ENCODE measurements around the gene GBX1. TPM values are rescaled to one million over a fixed set of nuclear protein-coding genes. Genes with fewer than 3 reads are reported as not detected.

Gene GBX1
- total RNA-seq, 1 experiment from 2014 or later = not detected

GRCh38 chr7:151188252-151188542 lies 20.7 kb upstream of the GBX1 start:
- DNase-seq (ENCODE audit: unreplicated experiment) = no peak
- no TSS peak for BruUV-seq (replicated peaks)
- Mint-ChIP-seq H3K27ac (ENCODE audit: low read depth, unreplicated experiment) (no peak overlapping the region), H3K4me1 (ENCODE audit: insufficient read depth, unreplicated experiment) (no peaks in the 10 kb centered on the region), H3K9me3 (ENCODE audit: unreplicated experiment) (no peaks in the 10 kb centered on the region), H3K27me3 (ENCODE audit: insufficient read depth, unreplicated experiment) (peaks cover 43% of the 10 kb centered on the region), H3K36me3 (ENCODE audit: insufficient read depth, unreplicated experiment) (peaks cover 6% of the 10 kb centered on the region), H3K4me3 (ENCODE audit: unreplicated experiment) (no peak overlapping the region)
- intact Hi-C loops (cut with micrococcal nuclease) = no loop called here
- no peak for TF ChIP-seq CTCF (IDR thresholded peaks at IDR 0.05; ENCODE audit: unreplicated experiment)
- POLR2A ChIA-PET = interaction anchor here (0.6 kb wide), 1 partner anchor 67 kb away, joined by 4 read pairs; no protein-coding TSS in a partner anchor
- CTCF ChIA-PET = interaction anchor here (1.0 to 1.4 kb wide), 2 partner anchors 15 to 32 kb away, joined by 3 to 4 read pairs; no protein-coding TSS in a partner anchor

- DNase-seq (ENCODE audit: unreplicated experiment) = no peak
- Mint-ChIP-seq H3K27me3 (ENCODE audit: insufficient read depth, unreplicated experiment) (peaks cover 43% of the 10 kb centered on the region), H3K4me1 (ENCODE audit: insufficient read depth, unreplicated experiment) (no peaks in the 10 kb centered on the region), H3K36me3 (ENCODE audit: insufficient read depth, unreplicated experiment) (peaks cover 6% of the 10 kb centered on the region), H3K9me3 (ENCODE audit: unreplicated experiment) (no peaks in the 10 kb centered on the region), H3K4me3 (ENCODE audit: unreplicated experiment) (no peak overlapping the region), H3K27ac (ENCODE audit: low read depth, unreplicated experiment) (no peak overlapping the region)
- ChIA-PET CTCF (interaction anchor here (1.0 to 1.4 kb wide), 2 partner anchors 14 to 32 kb away, joined by 3 to 4 read pairs; no protein-coding TSS in a partner anchor), POLR2A (interaction anchor here (0.6 to 0.7 kb wide), 2 partner anchors 27 to 66 kb away, joined by 3 to 4 read pairs; no protein-coding TSS in a partner anchor)
- intact Hi-C loops (cut with micrococcal nuclease) = no loop called here
- no peak for TF ChIP-seq CTCF (IDR thresholded peaks at IDR 0.05; ENCODE audit: unreplicated experiment)
- no TSS peak for BruUV-seq (replicated peaks)
Measured at GRCh38 chr7:151187409-151188251, 20.1 kb upstream of the GBX1 start.

GRCh38 chr7:151186640-151187408 lies 19.3 kb upstream of the GBX1 start, which contains the start of gene ASB10:
ASB10 (minus strand) TSS chr7:151187250; CDS start chr7:151187130, 120 bp downstream.
- intact Hi-C loops (cut with micrococcal nuclease) = no loop called here
- H3K27me3 Mint-ChIP-seq (ENCODE audit: insufficient read depth, unreplicated experiment) = peaks cover 50% of the 10 kb centered on the region
- ChIA-PET POLR2A (interaction anchor here (0.7 kb wide), 1 partner anchor 27 kb away, joined by 3 read pairs; no protein-coding TSS in a partner anchor), CTCF (interaction anchor here (1.4 kb wide), 1 partner anchor 13 kb away, joined by 4 read pairs; no protein-coding TSS in a partner anchor)
- no TSS peak for BruUV-seq (replicated peaks)
- H3K4me1 Mint-ChIP-seq (ENCODE audit: insufficient read depth, unreplicated experiment) = no peaks in the 10 kb centered on the region
- H3K36me3 Mint-ChIP-seq (ENCODE audit: insufficient read depth, unreplicated experiment) = peaks cover 6% of the 10 kb centered on the region
- H3K27ac Mint-ChIP-seq (ENCODE audit: low read depth, unreplicated experiment) = no peak within 1 kb of the TSS
- no peak within 1 kb of the TSS for H3K4me3 Mint-ChIP-seq (ENCODE audit: unreplicated experiment)
- no peak for DNase-seq (ENCODE audit: unreplicated experiment)
- TF ChIP-seq CTCF (IDR thresholded peaks at IDR 0.05; ENCODE audit: unreplicated experiment) = no peak
- no peaks in the 10 kb centered on the region for H3K9me3 Mint-ChIP-seq (ENCODE audit: unreplicated experiment)
